Uterus (tissue), 4 donors: ENCODE measurements around the gene LMO7. TPM values are rescaled to one million over a fixed set of nuclear protein-coding genes. Genes with fewer than 3 reads are reported as not detected.
A peak's percentile ranks its signal among the peaks of the same experiment; 100 is the strongest.

Experiments used
- DNase-seq, 2 donors: peaks; one replicate each; pipeline ENCODE4 v3.0.0-alpha.2; 2019 to 2020
- H3K27ac ChIP-seq, 2 donors: fragments of 200-600 bp; sonication (generic); 1 replicate in 1 of 2; 2 replicates in 1 of 2; pipeline ENCODE4 v1.5.1; 2016 to 2018
- H3K27me3 ChIP-seq, 2 donors: fragments of 200-600 bp; sonication (generic); one replicate each; pipeline ENCODE4 v1.5.1; 2018 to 2019; ENCODE audit warnings: control low read depth in 1 of 2
- H3K36me3 ChIP-seq, 2 donors: fragments of 200-600 bp; sonication (generic); one replicate each; pipeline ENCODE4 v1.5.1; 2019; ENCODE audit warnings: control low read depth in 1 of 2
- H3K4me1 ChIP-seq, 2 donors: fragments of 200-600 bp; sonication (generic); one replicate each; pipeline ENCODE4 v1.5.1; 2018 to 2019; ENCODE audit warnings: control low read depth in 1 of 2
- H3K4me3 ChIP-seq, 2 donors: fragments of 200-600 bp; sonication (generic); 1 replicate in 1 of 2; 2 replicates in 1 of 2; pipeline ENCODE4 v1.5.1; 2018 to 2019; ENCODE audit warnings: mild to moderate bottlenecking in 1 of 2
- H3K9me3 ChIP-seq, 2 donors: fragments of 200-600 bp; sonication (generic); one replicate each; pipeline ENCODE4 v1.5.1; 2019; ENCODE audit warnings: control low read depth in 1 of 2
- CTCF ChIP-seq, 4 experiments: fragments of 200-600 bp in 2 of 4; fragments of 450-650 bp in 2 of 4; sonication (generic) in 2 of 4; IDR thresholded peaks; one replicate each; pipeline ENCODE4 v1.5.1; 2016 to 2019; ENCODE audit warnings: antibody characterized with exemption in 4 of 4, mild to moderate bottlenecking in 2 of 4, moderate library complexity in 1 of 4
- POLR2A ChIP-seq, 2 donors: fragments of 450-650 bp; IDR thresholded peaks; one replicate each; pipeline ENCODE4 v1.6.1; 2016; ENCODE audit warnings: antibody characterized with exemption in 2 of 2, mild to moderate bottlenecking in 1 of 2, moderate library complexity in 1 of 2
- intact Hi-C: fragments of 100-400 bp; cut with DNase I; formaldehyde crosslinking; loops from one replicate; pipeline ENCODE4 v1.15.1; 2023; ENCODE audit warnings: low total_unique reads
- total RNA-seq, 4 donors: library from RNA; depleted of rRNA in 3 of 4; stranded (reverse); fragments of >200 nt in 3 of 4; gene quantifications; one replicate each; pipeline versions ENCODE4 v1.1.0 to v1.2.4, GENCODE V29; 2014 to 2023
- donor health status: DM: yes; HTN: yes; CAD: no.

LMO7 gene
- total RNA-seq, 4 donors from 2014 or later = 2.6 to 55.4 (median 24.2) TPM

- no peak for DNase-seq
- no peak overlapping the region for H3K27ac ChIP-seq
- no peaks in the 10 kb centered on the region for H3K27me3 ChIP-seq
- intact Hi-C loops = no loop called here
- no peaks in the 10 kb centered on the region for H3K4me1 ChIP-seq
- TF ChIP-seq CTCF (IDR thresholded peaks at IDR 0.05) (no peak), POLR2A (IDR thresholded peaks at IDR 0.05) (no peak)
- no peaks in the 10 kb centered on the region for H3K9me3 ChIP-seq
- H3K36me3 ChIP-seq = no peaks in the 10 kb centered on the region
- no peak overlapping the region for H3K4me3 ChIP-seq
Measured at GRCh38 chr13:75906315-75906714, 270.2 kb downstream of the LMO7 start.

GRCh38 chr13:75907044-75907443 lies 270.9 kb downstream of the LMO7 start:
- Histone ChIP-seq H3K9me3 (no peaks in the 10 kb centered on the region), H3K4me3 (no peak overlapping the region), H3K4me1 (no peaks in the 10 kb centered on the region), H3K27ac (no peak overlapping the region), H3K36me3 (no peaks in the 10 kb centered on the region), H3K27me3 (no peaks in the 10 kb centered on the region)
- intact Hi-C loops = no loop called here
- TF ChIP-seq CTCF (IDR thresholded peaks at IDR 0.05) (no peak), POLR2A (IDR thresholded peaks at IDR 0.05) (no peak)
- no peak for DNase-seq

GRCh38 chr13:75908141-75908540 lies 272.0 kb downstream of the LMO7 start:
- Histone ChIP-seq H3K4me3 (no peak overlapping the region), H3K9me3 (no peaks in the 10 kb centered on the region), H3K27ac (no peak overlapping the region), H3K27me3 (no peaks in the 10 kb centered on the region), H3K4me1 (no peaks in the 10 kb centered on the region), H3K36me3 (no peaks in the 10 kb centered on the region)
- intact Hi-C loops = no loop called here
- TF ChIP-seq CTCF (IDR thresholded peaks at IDR 0.05) (no peak), POLR2A (IDR thresholded peaks at IDR 0.05) (no peak)
- peak in 1 of 2 donors; percentile 14 for DNase-seq

Other genes starting within 250 kb of the LMO7 start
- 10 to 100 TPM; 20.2 to 74.7 (median 30.9) TPM for gene TBC1D4, start 154.2 kb upstream of the LMO7 start, total RNA-seq
- 1,000 to 10,000 TPM in 1 of 4 donors, 100 to 1,000 TPM in 2, 10 to 100 TPM in 1; 33.7 to 1,264 (median 574) TPM for gene COMMD6, start 98.5 kb upstream of the LMO7 start, total RNA-seq
- 10 to 100 TPM; 12.7 to 19.6 (median 17.7) TPM for gene UCHL3, start 86.5 kb upstream of the LMO7 start, total RNA-seq